DMS153 treated with DMSO at 0.1 percent for 48 hours (cell line): ENCODE data around the gene RDH14.

ENCODE experiments used
- DNase-seq: peaks from one replicate; lab custom pipeline; 2025; ENCODE audit not compliant: unreplicated experiment; lab: John Stamatoyannopoulos, UW

RDH14 gene

GRCh38 chr2:18566145-18566769 is 5.8 kb upstream of the RDH14 start:
- no peak for DNase-seq

- no peak for DNase-seq
Measured at GRCh38 chr2:18560797-18561085, 288 bp upstream of the RDH14 start.

- no peak for DNase-seq
Measured at GRCh38 chr2:18559531-18560030, 872 bp downstream of the RDH14 start.

DNA sequence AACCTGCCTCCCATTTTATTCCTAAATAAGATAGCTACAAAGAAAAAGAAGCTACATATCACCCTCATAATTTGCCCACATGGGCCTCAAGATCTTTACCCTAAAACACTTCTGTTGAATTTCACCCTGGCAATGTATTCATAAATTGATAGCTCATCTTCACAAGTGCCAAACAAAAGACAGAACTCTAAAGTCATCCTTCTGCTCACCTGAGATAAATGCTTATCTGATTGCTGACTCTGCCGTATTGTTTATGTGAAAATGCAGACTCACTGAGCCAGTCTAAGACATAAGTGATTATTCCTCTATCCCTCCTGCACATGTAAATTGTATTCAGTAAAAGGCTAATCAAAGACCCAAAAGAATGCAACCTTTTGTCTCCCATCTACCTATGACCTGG is 2.0 kb downstream of the RDH14 start:
- DNase-seq: no peak

DNA sequence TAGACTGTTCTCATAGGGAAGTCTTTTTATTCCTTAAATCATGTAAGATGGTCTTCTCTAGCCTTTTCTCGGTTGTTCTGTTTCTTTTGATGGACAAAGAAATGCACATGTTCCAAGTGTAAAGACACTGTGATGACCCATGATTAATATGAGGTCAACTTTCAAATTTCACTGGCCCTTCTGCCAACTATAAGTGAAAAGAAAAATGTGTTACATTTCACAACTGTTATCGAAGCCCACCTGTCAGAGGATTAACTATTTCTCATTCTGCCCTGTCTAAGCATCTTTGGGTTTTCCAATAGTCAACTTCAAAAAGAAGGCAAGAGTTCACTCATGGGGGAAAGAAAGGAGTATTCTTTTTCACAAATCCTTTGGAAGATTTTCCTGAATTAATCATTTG is 3.3 kb downstream of the RDH14 start:
- no peak for DNase-seq

DNA sequence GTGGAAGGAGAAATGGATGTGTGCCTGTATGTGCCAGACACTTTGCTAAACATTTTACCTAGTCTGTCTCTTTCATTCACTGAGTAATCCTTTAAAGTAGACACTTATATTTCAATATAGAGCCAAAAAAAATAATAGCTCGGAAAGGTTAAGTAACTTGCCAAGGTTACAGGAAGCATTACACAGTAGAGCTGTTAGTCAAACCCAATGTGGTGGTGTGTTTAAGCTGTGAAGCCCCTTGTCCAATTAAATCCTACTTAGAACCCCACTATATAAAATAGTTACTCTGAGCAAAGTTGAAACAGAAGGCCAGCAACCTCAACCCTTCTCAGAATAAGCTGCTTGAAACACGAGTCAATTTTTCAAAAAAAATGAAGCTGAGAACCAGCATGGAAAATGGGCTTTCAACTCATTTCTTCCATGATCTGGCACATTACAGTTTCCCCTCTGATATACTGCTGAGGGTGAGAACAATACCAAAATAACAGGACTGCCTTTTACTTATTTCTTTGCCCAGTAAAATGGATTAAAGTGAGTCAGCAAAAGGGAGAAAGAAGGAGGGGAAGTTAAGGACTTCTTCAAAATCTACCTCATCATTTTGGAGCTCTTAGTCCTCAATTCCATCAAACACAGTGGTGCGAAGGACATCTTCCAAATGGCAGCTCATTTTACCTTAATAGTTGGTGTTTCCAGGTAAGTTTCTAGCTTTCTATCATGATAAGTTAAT is 7.9 kb downstream of the RDH14 start:
- no peak for DNase-seq

- DNase-seq: no peak
Measured at GRCh38 chr2:18551623-18552022, 8.8 kb downstream of the RDH14 start.

GRCh38 chr2:18551169-18551568 is 9.3 kb downstream of the RDH14 start:
- no peak for DNase-seq

DNA sequence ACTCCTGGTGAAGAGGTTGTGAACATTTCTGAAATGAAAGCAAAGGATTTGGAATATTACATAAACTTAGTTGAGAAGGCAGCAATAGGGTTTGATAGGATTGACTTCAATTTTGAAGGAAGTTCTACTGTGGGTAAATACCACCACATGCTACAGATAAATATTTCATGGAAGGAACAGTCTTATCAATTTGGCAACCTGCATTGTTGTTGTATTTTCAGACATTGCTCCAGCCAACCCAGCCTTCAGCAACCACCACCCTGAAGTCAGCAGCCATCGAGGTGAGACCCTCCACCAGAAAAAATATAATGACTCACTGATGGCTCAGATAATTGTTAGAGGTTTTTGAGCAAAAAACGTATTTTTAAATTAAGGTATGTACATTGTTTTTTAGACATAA is 10.0 kb downstream of the RDH14 start:
- DNase-seq: no peak

- no peak for DNase-seq
Measured at GRCh38 chr2:18549083-18549482, 11.4 kb downstream of the RDH14 start.

DNA sequence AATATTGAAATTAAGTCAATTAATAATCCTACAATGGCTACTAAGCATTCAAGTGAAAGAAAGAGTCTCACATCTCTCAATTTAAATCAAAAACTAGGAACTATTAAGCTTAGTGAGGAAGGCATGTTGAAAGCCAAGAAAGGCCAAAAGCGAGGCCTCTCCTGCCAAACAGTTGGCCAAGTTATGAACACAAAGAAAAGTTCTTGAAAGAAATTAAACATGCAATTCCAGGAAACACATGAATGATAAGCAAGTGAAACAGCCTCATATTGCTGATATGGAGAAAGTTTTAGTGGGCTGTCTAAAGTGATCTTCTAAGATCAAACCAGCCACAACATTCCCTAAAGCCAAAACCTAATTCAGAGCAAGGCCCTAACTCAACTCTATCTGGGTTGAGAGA is 11.8 kb downstream of the RDH14 start:
- DNase-seq: no peak

DNA sequence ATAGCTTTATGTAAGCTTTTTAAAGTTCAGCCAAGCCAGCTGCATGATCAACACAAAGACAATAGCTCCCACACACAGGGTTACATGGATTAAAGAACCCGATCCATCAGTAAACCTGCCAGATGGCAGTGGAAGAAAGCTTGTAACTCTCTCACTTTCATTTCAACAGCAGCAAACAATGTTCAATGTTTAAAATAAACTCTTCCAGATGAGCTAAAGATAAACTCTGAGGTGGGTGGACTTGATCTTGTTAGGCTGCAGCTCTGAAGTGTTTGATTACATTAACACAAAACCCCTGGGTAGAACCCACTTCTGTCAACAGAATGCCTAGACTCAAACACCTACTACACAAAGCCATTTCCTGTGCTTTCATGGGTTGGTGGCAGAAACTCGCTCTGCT is 13.9 kb downstream of the RDH14 start:
- DNase-seq: peak; percentile 87

DNA sequence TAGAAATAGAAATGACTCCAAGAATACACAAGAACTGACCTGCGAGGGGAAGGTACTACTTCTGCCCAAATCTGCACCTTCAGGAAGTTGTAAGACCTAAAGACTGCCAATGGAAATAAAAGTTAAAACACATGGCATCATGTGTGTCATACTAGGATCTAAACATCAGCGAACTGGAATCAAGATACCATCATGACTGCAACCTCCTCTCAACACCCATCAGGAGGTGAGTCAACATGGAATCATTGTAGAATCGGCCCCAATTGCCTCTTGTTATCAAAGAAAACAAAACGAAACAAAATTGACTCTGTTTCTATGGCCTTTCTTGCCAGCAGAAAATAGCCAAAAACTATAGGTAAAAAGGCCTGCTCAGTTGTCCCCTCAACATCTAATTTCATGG is 15.1 kb downstream of the RDH14 start:
- no peak for DNase-seq

DNA sequence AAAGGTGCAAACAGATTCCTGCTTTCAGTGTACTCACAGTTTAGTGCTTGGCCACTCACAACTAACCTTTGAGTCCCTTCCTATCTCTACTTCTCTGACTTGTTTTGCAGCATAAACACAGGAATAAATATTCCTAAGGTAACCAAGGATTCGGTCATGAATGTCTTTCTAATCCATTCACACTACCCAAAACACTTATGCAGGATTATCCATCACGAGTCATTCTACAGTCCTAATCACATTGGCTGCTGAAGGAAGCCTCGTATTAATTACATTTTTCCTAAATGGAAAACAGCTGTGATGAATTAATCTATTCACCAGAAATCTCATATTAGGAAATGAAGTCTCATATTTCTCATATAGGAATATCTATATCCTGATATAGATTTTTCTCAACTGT is 16.3 kb downstream of the RDH14 start:
- DNase-seq: no peak

GRCh38 chr2:18540872-18541271 is 19.6 kb downstream of the RDH14 start:
- no peak for DNase-seq

- no peak for DNase-seq
Measured at GRCh38 chr2:18536697-18537096, 23.8 kb downstream of the RDH14 start.

DNA sequence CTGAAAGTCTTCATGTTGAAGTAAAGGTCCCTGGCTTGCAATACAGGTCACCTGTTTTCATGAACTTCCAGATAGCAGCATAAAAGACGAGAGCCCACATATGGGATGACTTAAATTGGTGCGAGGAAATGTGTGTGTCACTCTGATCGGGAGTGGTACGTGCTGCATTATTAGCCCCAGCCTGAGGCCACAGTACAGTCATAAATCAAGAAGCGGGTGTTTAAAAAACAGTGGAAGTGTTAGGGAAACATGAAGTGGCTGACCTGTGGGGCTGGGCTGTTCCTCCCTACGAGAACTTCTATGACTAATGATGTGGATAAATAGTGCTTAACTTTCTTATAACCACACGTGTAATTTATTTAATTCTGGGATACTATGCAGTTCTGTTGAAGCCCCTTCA is 24.4 kb downstream of the RDH14 start:
- no peak for DNase-seq

GRCh38 chr2:18531194-18531593 is 29.3 kb downstream of the RDH14 start:
- no peak for DNase-seq

GRCh38 chr2:18527822-18528221 is 32.6 kb downstream of the RDH14 start:
- DNase-seq: no peak

- DNase-seq: no peak
Measured at GRCh38 chr2:18527326-18527725, 33.1 kb downstream of the RDH14 start.

DNA sequence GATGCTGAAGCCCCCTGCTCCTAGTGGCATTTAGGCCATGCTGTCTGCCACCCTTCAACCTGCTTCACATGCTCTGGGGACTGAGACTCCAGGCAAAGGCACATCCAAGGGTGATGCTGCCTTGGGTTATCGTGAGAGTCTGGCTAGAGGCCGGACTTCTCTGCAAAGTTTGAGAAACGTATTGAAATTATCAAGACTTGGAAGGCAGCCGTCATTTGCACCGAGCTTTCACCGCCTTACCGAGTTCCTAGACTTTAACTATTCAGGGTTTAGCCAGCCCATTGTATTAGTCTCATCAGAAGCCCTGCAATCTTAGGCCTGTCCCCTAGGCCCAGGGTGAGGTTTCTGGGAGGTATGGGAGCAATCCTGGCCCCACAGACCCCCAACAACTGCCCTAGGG is 34.0 kb downstream of the RDH14 start:
- DNase-seq: no peak

DNA sequence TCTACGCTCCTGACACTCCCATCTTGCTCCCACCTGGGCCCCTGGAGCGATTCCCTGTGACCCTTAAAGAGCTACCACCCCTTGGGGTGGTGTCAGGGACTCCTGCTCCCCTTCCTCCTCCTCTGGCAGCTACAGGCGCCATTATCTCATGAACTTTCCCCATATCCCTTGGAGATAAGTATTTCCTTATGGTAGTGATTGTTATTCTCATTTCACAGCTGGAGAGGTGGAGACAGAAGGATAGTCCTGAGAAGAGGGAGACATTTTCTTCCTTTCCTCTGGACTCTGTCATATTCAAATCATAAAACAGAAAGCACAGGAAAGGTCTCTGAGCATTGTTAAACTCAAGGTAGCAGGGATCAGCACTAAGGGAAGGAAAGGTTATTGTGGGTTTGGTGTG is 34.6 kb downstream of the RDH14 start:
- DNase-seq: no peak

- no peak for DNase-seq
Measured at GRCh38 chr2:18525236-18525635, 35.2 kb downstream of the RDH14 start.
